GM23248 (cell line): Measurements from ENCODE around the gene LRRC36. TPM values are rescaled to one million over a fixed set of nuclear protein-coding genes. Genes with fewer than 3 reads are reported as not detected.
A peak's percentile ranks its signal among the peaks of the same experiment; 100 is the strongest.

Experiments
- DNase-seq: peaks from one replicate; pipeline ENCODE4 v3.0.0-alpha.2; 2015
- H2AFZ ChIP-seq: fragments of 200-600 bp; sonication (generic); 2 replicates; pipeline ENCODE4 v1.6.1; 2016; ENCODE audit warnings: antibody characterized with exemption
- H3F3A ChIP-seq: fragments of 200-600 bp; sonication (generic); 2 replicates; pipeline ENCODE4 v1.6.1; 2016; ENCODE audit warnings: mild to moderate bottlenecking, antibody characterized with exemption, mixed run types; ENCODE audit not compliant: insufficient read depth
- H3K27ac ChIP-seq: fragments of 200-600 bp; sonication (generic); 2 replicates; pipeline ENCODE4 v1.5.1; 2016; ENCODE audit warnings: mild to moderate bottlenecking
- H3K27me3 ChIP-seq: fragments of 200-600 bp; sonication (generic); replicated peaks from 2 replicates; pipeline ENCODE4 v1.6.1; 2016; ENCODE audit warnings: mild to moderate bottlenecking; ENCODE audit not compliant: insufficient read depth
- H3K36me3 ChIP-seq: fragments of 200-600 bp; sonication (generic); 2 replicates; pipeline ENCODE4 v1.6.1; 2016; ENCODE audit warnings: low read depth, mild to moderate bottlenecking
- H3K4me1 ChIP-seq: fragments of 200-600 bp; sonication (generic); 2 replicates; pipeline ENCODE4 v1.6.1; 2016; ENCODE audit warnings: mild to moderate bottlenecking; ENCODE audit not compliant: insufficient read depth
- H3K4me2 ChIP-seq: fragments of 200-600 bp; sonication (generic); one replicate; pipeline ENCODE4 v1.6.1; 2016; ENCODE audit warnings: mild to moderate bottlenecking; ENCODE audit not compliant: unreplicated experiment
- H3K4me3 ChIP-seq: fragments of 200-600 bp; sonication (generic); 2 replicates; pipeline ENCODE4 v1.5.1; 2016; ENCODE audit warnings: mild to moderate bottlenecking
- H3K79me2 ChIP-seq: fragments of 200-600 bp; sonication (generic); 2 replicates; pipeline ENCODE4 v1.6.1; 2016; ENCODE audit warnings: mild to moderate bottlenecking; ENCODE audit not compliant: insufficient read depth
- H3K9ac ChIP-seq: fragments of 200-600 bp; sonication (generic); 2 replicates; pipeline ENCODE4 v1.6.1; 2016; ENCODE audit warnings: mild to moderate bottlenecking
- H3K9me2 ChIP-seq: fragments of 200-600 bp; sonication (generic); 2 replicates; pipeline ENCODE4 v1.6.1; 2016; ENCODE audit warnings: mixed run types, mild to moderate bottlenecking, moderate library complexity; ENCODE audit not compliant: insufficient read depth
- H3K9me3 ChIP-seq: fragments of 200-600 bp; sonication (generic); one replicate; pipeline ENCODE4 v1.6.1; 2017; ENCODE audit warnings: low read depth
- H4K20me1 ChIP-seq: fragments of 200-600 bp; sonication (generic); 2 replicates; pipeline ENCODE4 v1.6.0; 2016; ENCODE audit not compliant: insufficient read depth
- EZH2 ChIP-seq: fragments of 200-600 bp; sonication (generic); IDR thresholded peaks from 2 replicates; pipeline ENCODE4 v1.6.1; 2018; ENCODE audit warnings: antibody characterized with exemption, mild to moderate bottlenecking; ENCODE audit not compliant: insufficient read depth, poor library complexity, severe bottlenecking
- EZH2phosphoT487 ChIP-seq: fragments of 200-600 bp; sonication (generic); IDR thresholded peaks from 2 replicates; pipeline ENCODE4 v1.6.1; 2018; ENCODE audit warnings: antibody characterized with exemption, moderate library complexity, mild to moderate bottlenecking, low read depth; ENCODE audit not compliant: insufficient read depth
- WGBS, 2 experiments: methylation state at CpG; one replicate each; pipeline ENCODE4 v1.1.6; 2015 to 2017; ENCODE audit warnings: low lambda C conversion rate in 2 of 2, low coverage in 1 of 2; ENCODE audit errors: missing lambda C conversion rate in 2 of 2; 5-methylcytosine and 5-hydroxymethylcytosine counted together
- in situ Hi-C: fragments of 300-500 bp; cut with MboI; formaldehyde crosslinking; loops from 2 replicates; pipeline ENCODE4 v1.15.0; 2020
- polyA plus RNA-seq: library from polyadenylated mRNA; unstranded; fragments of >200 nt; fragmentation: Nextera tagmentation; extraction: Ambion mirVana; gene quantifications from 2 replicates; pipeline ENCODE4 v1.2.1, GENCODE V29; 2016
- total RNA-seq: library from RNA; depleted of rRNA; stranded (reverse); fragments of >200 nt; shearing (Covaris generic); gene quantifications from 2 replicates; pipeline ENCODE4 v1.2.3, GENCODE V29; 2014

LRRC36 gene
- total and polyA plus RNA-seq, 2 experiments from 2014 or later: not detected

GRCh38 chr16:67397036-67397801 is 70.6 kb downstream of the LRRC36 start:
- Histone ChIP-seq H2AFZ (no peak overlapping the region), H3K4me1 (peaks cover 6% of the 10 kb centered on the region; the same call in 1 of the 2 replicates), H3K36me3 (no peaks in the 10 kb centered on the region), H3K4me3 (no peak overlapping the region), H3K4me2 (no peak overlapping the region), H3K27ac (no peak overlapping the region), H3K9ac (peak overlapping the region; percentile 65; the same call in 1 of the 2 replicates), H3K9me3 (no peaks in the 10 kb centered on the region), H3K27me3 (no peaks in the 10 kb centered on the region), H3F3A (no peaks in the 10 kb centered on the region), H3K9me2 (no peaks in the 10 kb centered on the region), H4K20me1 (no peaks in the 10 kb centered on the region), H3K79me2 (no peaks in the 10 kb centered on the region)
- no peak for DNase-seq
- in situ Hi-C loops: no loop called here
- WGBS, 2 experiments: 62% methylated on average over 15 of the region's 15 CpGs
- no peak for TF ChIP-seq EZH2
- TF ChIP-seq EZH2phosphoT487: no peak

GRCh38 chr16:67397812-67398545 is 71.4 kb downstream of the LRRC36 start:
- no peak overlapping the region for H2AFZ ChIP-seq
- no peak for DNase-seq
- no peaks in the 10 kb centered on the region for H3K9me2 ChIP-seq
- H3K79me2 ChIP-seq: no peaks in the 10 kb centered on the region
- no peak overlapping the region for H3K4me3 ChIP-seq
- no peak for TF ChIP-seq EZH2phosphoT487
- no peak for TF ChIP-seq EZH2
- H3K9me3 ChIP-seq: no peaks in the 10 kb centered on the region
- H3K27ac ChIP-seq: no peak overlapping the region
- H3K4me2 ChIP-seq: no peak overlapping the region
- H3K4me1 ChIP-seq: peaks cover 6% of the 10 kb centered on the region; the same call in 1 of the 2 replicates
- no peaks in the 10 kb centered on the region for H3F3A ChIP-seq
- no peaks in the 10 kb centered on the region for H3K36me3 ChIP-seq
- WGBS, 2 experiments: 69 to 84% methylated on average over 17 to 22 of the region's 22 CpGs
- no peak overlapping the region for H3K9ac ChIP-seq
- H3K27me3 ChIP-seq: no peaks in the 10 kb centered on the region
- no peaks in the 10 kb centered on the region for H4K20me1 ChIP-seq
- in situ Hi-C loops: no loop called here

GRCh38 chr16:67398546-67399217 is 72.1 kb downstream of the LRRC36 start:
- WGBS, 2 experiments: 87 to 90% methylated on average over 19 of the region's 19 CpGs
- H3K9me2 ChIP-seq: no peaks in the 10 kb centered on the region
- no peaks in the 10 kb centered on the region for H3K79me2 ChIP-seq
- TF ChIP-seq EZH2 (no peak), EZH2phosphoT487 (no peak)
- no peak overlapping the region for H3K4me2 ChIP-seq
- DNase-seq: no peak
- no peaks in the 10 kb centered on the region for H3K36me3 ChIP-seq
- H2AFZ ChIP-seq: no peak overlapping the region
- H3K27ac ChIP-seq: no peak overlapping the region
- H3K9me3 ChIP-seq: no peaks in the 10 kb centered on the region
- H3K27me3 ChIP-seq: no peaks in the 10 kb centered on the region
- no peaks in the 10 kb centered on the region for H4K20me1 ChIP-seq
- no peaks in the 10 kb centered on the region for H3F3A ChIP-seq
- H3K4me3 ChIP-seq: no peak overlapping the region
- no peak overlapping the region for H3K9ac ChIP-seq
- H3K4me1 ChIP-seq: peaks cover 6% of the 10 kb centered on the region; the same call in 1 of the 2 replicates
- in situ Hi-C loops: no loop called here

GRCh38 chr16:67399218-67399733 is 72.7 kb downstream of the LRRC36 start:
- H3K9me3 ChIP-seq: no peaks in the 10 kb centered on the region
- H3K9me2 ChIP-seq: no peaks in the 10 kb centered on the region
- H4K20me1 ChIP-seq: no peaks in the 10 kb centered on the region
- no peak overlapping the region for H3K27ac ChIP-seq
- H3K27me3 ChIP-seq: no peaks in the 10 kb centered on the region
- H3K4me2 ChIP-seq: no peak overlapping the region
- 53 to 61% methylated on average over 31 to 41 of the region's 42 CpGs for WGBS, 2 experiments
- H3K9ac ChIP-seq: no peak overlapping the region
- no peak for TF ChIP-seq EZH2
- no peak for TF ChIP-seq EZH2phosphoT487
- peaks cover under 1% of the 10 kb centered on the region; the same call in 1 of the 2 replicates for H3F3A ChIP-seq
- no peaks in the 10 kb centered on the region for H3K36me3 ChIP-seq
- peak; percentile 48 for DNase-seq
- H2AFZ ChIP-seq: no peak overlapping the region
- in situ Hi-C loops: no loop called here
- no peak overlapping the region for H3K4me3 ChIP-seq
- H3K4me1 ChIP-seq: peaks cover 6% of the 10 kb centered on the region; the same call in 1 of the 2 replicates
- H3K79me2 ChIP-seq: no peaks in the 10 kb centered on the region
